Activated naive CD4-positive, alpha-beta T cell treated with anti-CD3 and anti-CD28 coated beads for 36 hours (primary cell): ENCODE data around the gene TBC1D22A. TPM values are rescaled to one million over a fixed set of nuclear protein-coding genes. Genes with fewer than 3 reads are reported as not detected.
"Not testable (repeated sequence)": the region's sequence is repeated elsewhere in the genome, so short reads cannot be mapped to it uniquely, and the experiment has no call there.

Source experiments
- CTCF ChIA-PET: fragments of 350-600 bp; sonication (Branson Sonifier 250); formaldehyde crosslinking; loops from one replicate; lab custom pipeline; 2021; ENCODE audit warnings: antibody characterized with exemption; lab: Charles Lee
- DNase-seq: peaks from one replicate; pipeline ENCODE4 v3.0.0-alpha.2; 2020
- H3K27ac Mint-ChIP-seq: one replicate; pipeline ENCODE4 v1.8.0; 2021; ENCODE audit warnings: mild to moderate bottlenecking, mixed read lengths
- H3K27me3 Mint-ChIP-seq: one replicate; pipeline ENCODE4 v1.8.0; 2021; ENCODE audit warnings: low read depth, mixed read lengths
- H3K36me3 Mint-ChIP-seq: one replicate; pipeline ENCODE4 v1.8.0; 2021; ENCODE audit warnings: low read depth, mixed read lengths
- H3K4me1 Mint-ChIP-seq: one replicate; pipeline ENCODE4 v1.8.0; 2021; ENCODE audit warnings: low read depth, mixed read lengths
- H3K4me3 Mint-ChIP-seq: one replicate; pipeline ENCODE4 v1.8.0; 2021; ENCODE audit warnings: mild to moderate bottlenecking, moderate library complexity, mixed read lengths
- H3K9me3 Mint-ChIP-seq: one replicate; pipeline ENCODE4 v1.8.0; 2021; ENCODE audit warnings: mixed read lengths
- intact Hi-C: fragments of 100-400 bp; cut with micrococcal nuclease; formaldehyde crosslinking; loops from one replicate; pipeline ENCODE4 v1.15.1; 2023
- total RNA-seq, 2 experiments: library from RNA; stranded (reverse); gene quantifications; one replicate each; pipeline ENCODE4 v1.2.3, GENCODE V29; 2021

TBC1D22A gene
- total RNA-seq, 2 experiments from 2014 or later, result 20.1 to 21.4 TPM

DNA sequence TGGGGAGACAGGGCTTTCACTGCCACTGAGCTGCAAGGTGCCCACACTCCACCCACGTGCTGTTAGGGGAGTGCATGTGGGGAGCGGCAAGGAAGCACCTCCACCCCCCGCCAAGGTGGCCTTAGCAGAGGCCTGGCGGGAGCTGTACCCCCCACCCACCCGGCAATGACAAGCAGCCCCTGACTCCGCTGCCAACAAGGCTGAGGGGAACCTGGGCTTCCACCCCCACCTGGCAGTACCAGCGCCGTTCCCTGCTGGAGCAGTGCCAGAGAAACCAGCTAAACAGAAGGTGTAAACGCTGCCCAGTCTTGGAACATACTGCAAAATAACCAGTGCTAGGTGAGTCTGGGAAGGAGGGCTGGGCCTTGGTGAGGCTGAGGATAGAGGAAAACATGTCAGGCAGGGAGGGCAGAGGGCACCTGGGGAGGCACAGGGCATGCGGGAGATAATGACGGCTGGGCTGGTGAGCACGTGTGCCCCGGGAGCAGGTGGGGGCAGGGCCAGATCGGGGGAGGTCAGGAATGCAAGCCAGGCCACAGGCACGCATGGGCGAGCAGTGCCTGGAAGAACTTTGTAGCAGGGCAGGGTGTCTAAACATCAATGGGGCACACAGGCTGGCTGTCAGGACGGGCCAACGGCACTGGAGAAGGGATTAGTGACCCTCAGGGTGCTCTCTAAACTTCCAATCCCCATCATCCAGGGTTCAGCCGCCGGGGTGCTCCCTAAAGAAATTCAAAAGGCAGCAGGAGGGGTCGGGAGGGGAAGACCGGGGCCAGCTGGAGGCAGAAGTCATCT is 31.0 kb upstream of the TBC1D22A start:
- H3K36me3 Mint-ChIP-seq, result peaks cover 9% of the 10 kb centered on the region
- DNase-seq, result no peak
- CTCF ChIA-PET, result interaction anchor here (1.1 to 1.5 kb wide), 2 partner anchors 68 to 71 kb away, joined by 3 to 6 read pairs; no protein-coding TSS in a partner anchor
- no peak overlapping the region for H3K4me3 Mint-ChIP-seq
- peak overlapping the region; percentile 53 for H3K27ac Mint-ChIP-seq
- intact Hi-C loops, result no loop called here
- peaks cover 62% of the 10 kb centered on the region for H3K4me1 Mint-ChIP-seq
- H3K27me3 Mint-ChIP-seq, result no peaks in the 10 kb centered on the region
- no peaks in the 10 kb centered on the region for H3K9me3 Mint-ChIP-seq

DNA sequence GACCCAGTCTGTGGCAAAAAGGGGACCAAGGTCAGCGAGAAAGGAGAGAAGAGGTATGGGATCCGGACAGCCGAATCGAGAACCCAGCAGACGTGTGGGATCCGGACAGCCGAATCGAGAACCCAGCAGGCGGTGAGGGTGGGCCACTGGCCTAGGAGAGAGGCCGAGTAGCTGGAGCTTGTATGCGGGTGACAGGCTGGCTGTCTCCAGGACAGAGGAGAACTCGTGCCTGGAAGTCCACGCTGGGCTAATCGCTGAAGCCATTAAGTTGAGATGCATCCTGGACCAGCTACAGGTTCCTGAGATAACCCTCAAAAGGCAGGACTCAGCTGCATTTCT is 30.4 kb upstream of the TBC1D22A start:
- H3K36me3 Mint-ChIP-seq, result peaks cover 9% of the 10 kb centered on the region
- peak overlapping the region; percentile 53 for H3K27ac Mint-ChIP-seq
- intact Hi-C loops, result no loop called here
- no peaks in the 10 kb centered on the region for H3K27me3 Mint-ChIP-seq
- CTCF ChIA-PET, result no interaction called here
- H3K9me3 Mint-ChIP-seq, result no peaks in the 10 kb centered on the region
- no peak overlapping the region for H3K4me3 Mint-ChIP-seq
- no peak for DNase-seq
- H3K4me1 Mint-ChIP-seq, result peaks cover 64% of the 10 kb centered on the region

DNA sequence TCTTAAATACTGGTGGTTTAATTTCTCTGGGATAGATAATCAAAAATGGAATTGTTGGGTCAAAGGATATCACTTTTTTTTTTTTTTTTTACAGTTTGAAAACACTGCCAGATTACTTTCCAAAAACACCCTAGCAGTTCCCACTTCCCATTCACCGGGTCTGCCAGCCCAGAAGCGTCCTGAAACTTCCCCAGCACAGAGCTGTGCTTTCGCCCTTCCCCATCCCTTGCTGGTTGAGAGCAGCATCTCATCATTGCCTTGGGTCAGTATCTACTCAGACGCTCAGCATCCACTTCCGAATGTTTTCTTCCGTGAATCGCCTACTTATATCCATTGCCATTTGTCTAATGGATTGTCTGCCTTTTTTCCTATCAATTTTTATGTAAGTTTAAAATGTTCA is 29.9 kb upstream of the TBC1D22A start:
- intact Hi-C loops, result no loop called here
- CTCF ChIA-PET, result no interaction called here
- DNase-seq, result no peak
- Mint-ChIP-seq H3K27me3 (no peaks in the 10 kb centered on the region), H3K4me3 (no peak overlapping the region), H3K9me3 (no peaks in the 10 kb centered on the region), H3K36me3 (peaks cover 10% of the 10 kb centered on the region), H3K27ac (no peak overlapping the region), H3K4me1 (peaks cover 66% of the 10 kb centered on the region)

DNA sequence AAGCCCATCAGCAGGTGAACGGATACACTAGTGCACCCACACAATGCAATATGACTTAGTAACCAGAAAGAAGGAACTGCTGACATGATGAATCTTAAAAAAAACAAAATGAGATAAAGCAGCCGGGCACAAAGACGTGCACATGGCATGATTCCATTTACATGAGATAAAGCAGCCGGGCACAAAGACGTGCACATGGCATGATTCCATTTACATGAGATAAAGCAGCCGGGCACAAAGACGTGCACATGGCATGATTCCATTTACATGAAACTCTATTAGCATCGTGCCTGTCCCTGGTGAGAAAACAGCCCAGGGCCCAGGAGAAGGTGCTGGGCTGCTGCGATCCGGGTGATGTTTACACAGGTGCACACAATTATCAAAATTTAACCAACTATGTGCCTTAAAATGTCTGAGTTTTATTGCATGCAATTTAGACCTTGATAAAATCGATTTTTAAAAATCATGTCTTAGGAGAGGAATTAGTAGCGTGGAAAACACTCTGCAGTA is 28.2 kb upstream of the TBC1D22A start:
- Mint-ChIP-seq H3K27ac (peak overlapping the region; percentile 27), H3K4me1 (peaks cover 63% of the 10 kb centered on the region), H3K36me3 (peaks cover 10% of the 10 kb centered on the region)
- H3K4me3 Mint-ChIP-seq, H3K27me3 Mint-ChIP-seq, intact Hi-C loops, DNase-seq, CTCF ChIA-PET, H3K9me3 Mint-ChIP-seq: not testable (repeated sequence)

DNA sequence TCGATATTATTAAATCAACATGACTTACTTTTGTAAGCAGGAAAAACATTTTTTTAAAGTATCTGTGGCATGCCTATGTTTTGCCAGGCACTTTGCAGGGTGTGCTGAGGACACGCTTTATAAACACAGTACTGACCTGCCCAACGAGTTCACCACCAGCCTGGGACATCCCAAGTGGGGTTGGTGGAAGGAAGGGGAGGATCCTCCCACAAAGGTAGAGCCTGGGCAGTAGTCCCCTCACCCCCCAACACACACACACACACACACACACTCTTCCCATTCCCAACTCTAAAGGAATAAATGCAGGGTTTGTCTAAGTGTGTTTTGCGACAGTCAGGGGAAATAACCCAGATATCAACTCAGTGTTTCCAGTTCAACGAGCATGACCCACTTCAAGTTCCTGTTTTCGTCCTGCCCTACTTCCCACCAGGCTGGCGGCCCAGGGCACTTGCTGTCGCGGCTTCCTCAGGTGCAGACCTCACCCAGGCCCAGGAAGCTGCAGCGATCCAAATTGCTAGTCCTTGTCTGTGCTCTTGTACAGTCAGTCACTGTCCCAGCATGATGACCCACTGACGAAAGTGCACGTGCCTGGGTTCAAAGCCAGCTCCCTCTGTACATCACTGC is 27.5 kb upstream of the TBC1D22A start:
- H3K4me1 Mint-ChIP-seq, result peaks cover 65% of the 10 kb centered on the region
- peak; percentile 72 for DNase-seq
- intact Hi-C loops, result loop anchor here (5.0 kb wide), 1 partner anchor 123 kb away; no protein-coding TSS in a partner anchor

DNA sequence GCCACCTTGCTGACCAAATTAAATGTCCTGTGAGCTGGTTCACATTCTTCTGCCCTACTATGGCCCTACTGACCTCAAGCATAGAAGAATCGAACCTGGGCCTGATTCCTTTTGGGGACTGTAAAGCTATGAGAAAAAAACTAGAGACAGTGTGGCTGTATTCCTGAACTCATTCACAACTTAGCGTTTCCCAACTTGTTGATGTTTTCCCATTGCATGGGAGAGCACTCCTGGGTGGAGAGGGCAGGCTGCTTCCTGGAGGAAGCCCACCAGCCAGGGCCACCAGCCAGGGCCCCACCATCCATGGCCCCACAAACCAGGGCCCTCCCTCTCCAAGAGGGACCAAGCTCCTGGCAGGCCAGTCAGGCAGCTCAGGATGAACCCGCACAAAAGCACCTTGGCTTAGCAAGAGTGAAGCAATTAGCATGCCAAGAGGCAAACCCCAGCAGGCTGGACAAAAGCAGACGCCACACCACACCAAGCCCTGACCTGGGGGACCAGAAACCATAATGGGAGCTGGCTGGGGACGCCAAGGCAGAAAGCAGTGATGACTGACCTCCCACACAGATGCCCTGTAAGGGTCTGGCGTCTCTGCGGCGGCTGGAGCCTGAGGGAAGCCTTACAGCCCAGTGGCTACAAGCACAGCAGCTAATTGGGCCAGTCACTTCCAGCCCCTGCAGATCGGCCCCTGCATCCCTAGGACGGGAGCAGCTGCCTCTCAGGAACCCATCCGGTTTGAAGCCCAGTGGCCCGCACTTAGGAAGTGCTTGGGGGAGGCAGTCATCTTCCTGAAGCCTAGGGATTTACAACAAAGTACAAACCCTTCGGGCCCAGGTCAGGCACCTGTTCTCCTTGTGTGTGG is 26.5 kb upstream of the TBC1D22A start:
- no peaks in the 10 kb centered on the region for H3K27me3 Mint-ChIP-seq
- CTCF ChIA-PET, result interaction anchor here (1.0 to 2.2 kb wide), 4 partner anchors 21 to 172 kb away, joined by 4 to 7 read pairs (median 6); no protein-coding TSS in a partner anchor
- peak overlapping the region; percentile 100 for H3K4me3 Mint-ChIP-seq
- peaks cover 10% of the 10 kb centered on the region for H3K36me3 Mint-ChIP-seq
- peak overlapping the region; percentile 99 for H3K27ac Mint-ChIP-seq
- H3K9me3 Mint-ChIP-seq, result no peaks in the 10 kb centered on the region
- intact Hi-C loops, result loop anchor here (1.0 to 5.0 kb wide), 3 partner anchors 55 to 173 kb away; no protein-coding TSS in a partner anchor
- H3K4me1 Mint-ChIP-seq, result peaks cover 58% of the 10 kb centered on the region
- no peak for DNase-seq

More for the DNA sequence above, 27.5 kb upstream of the TBC1D22A start:
- CTCF ChIA-PET, result interaction anchor here (1.0 to 2.2 kb wide), 4 partner anchors 22 to 171 kb away, joined by 4 to 7 read pairs (median 6); no protein-coding TSS in a partner anchor
- Mint-ChIP-seq H3K27me3 (no peaks in the 10 kb centered on the region), H3K4me3 (peak overlapping the region; percentile 100), H3K9me3 (no peaks in the 10 kb centered on the region), H3K36me3 (peaks cover 10% of the 10 kb centered on the region), H3K27ac (peak overlapping the region; percentile 78)

DNA sequence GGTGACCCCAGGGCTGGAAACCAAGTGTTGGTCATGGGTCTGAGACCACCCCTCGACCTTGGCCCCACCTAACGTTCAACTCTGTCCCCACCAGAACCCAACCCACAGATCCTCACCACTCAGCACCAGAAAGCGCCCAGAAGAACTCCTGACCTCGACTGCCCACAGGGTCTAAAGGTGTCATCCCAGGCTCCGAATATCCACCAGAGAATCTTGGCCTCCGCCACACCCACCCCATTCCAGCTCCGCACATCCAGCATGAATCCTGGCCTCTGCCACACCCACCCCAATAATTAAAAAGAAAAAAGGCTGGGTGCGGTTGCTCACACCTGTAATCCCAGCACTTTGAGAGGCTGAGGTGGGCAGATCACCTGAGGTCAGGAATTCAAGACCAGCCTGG is 25.7 kb upstream of the TBC1D22A start:
- CTCF ChIA-PET, result interaction anchor here (0.7 to 2.2 kb wide), 2 partner anchors 20 to 34 kb away, joined by 4 to 6 read pairs; no protein-coding TSS in a partner anchor
- Mint-ChIP-seq H3K27ac (peak overlapping the region; percentile 99), H3K4me3 (peak overlapping the region; percentile 100), H3K27me3 (no peaks in the 10 kb centered on the region), H3K9me3 (no peaks in the 10 kb centered on the region), H3K36me3 (peaks cover 8% of the 10 kb centered on the region), H3K4me1 (peaks cover 51% of the 10 kb centered on the region)
- intact Hi-C loops, result loop anchor here (1.0 to 5.0 kb wide), 4 partner anchors 55 to 174 kb away; no protein-coding TSS in a partner anchor
- DNase-seq, result no peak

DNA sequence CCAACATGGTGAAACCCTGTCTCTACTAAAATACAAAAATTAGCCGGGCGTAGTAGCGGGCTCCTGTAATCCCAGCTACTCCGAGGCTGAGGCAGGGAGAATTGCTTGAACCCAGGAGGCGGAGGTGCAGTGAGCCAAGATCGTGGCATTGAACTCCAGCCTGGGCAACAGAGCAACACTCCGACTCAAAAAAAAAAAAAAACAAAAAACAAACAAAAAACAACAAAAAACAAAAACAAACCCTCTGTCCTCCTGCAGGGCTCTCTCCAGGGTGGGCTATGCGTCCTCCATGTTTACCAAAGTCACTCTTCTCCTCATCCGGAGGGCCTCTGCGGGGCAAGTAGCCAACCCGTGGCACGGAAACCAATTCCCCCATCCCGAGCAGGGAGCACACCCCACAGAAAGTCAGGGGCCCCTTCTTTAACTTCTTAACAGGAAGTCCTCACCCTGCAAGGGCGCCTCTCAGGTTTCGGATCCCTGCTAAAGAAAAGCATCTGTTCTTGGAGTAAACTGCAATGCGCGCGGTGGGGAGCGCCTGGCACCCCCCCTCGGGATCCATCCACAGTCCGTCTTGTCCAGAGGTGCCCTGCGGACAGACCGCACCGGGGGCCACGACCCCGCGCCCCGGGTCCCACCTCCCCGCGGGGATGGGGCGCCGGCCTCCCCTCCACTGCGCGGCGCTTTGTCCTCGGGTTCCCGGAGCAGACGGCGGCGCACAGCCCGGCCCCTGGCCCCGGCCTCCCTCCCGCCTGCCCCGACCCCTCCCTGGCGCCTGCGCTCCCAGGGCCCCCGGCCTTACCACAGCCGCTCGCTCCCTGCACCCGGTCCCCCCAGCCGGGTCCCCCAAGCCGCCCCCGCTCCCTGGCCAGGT is 25.1 kb upstream of the TBC1D22A start:
- Mint-ChIP-seq H3K4me3 (peak overlapping the region; percentile 100), H3K27me3 (no peaks in the 10 kb centered on the region), H3K4me1 (peaks cover 46% of the 10 kb centered on the region), H3K9me3 (no peaks in the 10 kb centered on the region), H3K27ac (peak overlapping the region; percentile 99), H3K36me3 (peaks cover 8% of the 10 kb centered on the region)
- intact Hi-C loops, result loop anchor here (1.0 to 5.0 kb wide), 3 partner anchors 63 to 175 kb away; no protein-coding TSS in a partner anchor
- CTCF ChIA-PET, result interaction anchor here (0.7 kb wide), 1 partner anchor 35 kb away, joined by 4 read pairs; no protein-coding TSS in a partner anchor
- peak; percentile 76 for DNase-seq

DNA sequence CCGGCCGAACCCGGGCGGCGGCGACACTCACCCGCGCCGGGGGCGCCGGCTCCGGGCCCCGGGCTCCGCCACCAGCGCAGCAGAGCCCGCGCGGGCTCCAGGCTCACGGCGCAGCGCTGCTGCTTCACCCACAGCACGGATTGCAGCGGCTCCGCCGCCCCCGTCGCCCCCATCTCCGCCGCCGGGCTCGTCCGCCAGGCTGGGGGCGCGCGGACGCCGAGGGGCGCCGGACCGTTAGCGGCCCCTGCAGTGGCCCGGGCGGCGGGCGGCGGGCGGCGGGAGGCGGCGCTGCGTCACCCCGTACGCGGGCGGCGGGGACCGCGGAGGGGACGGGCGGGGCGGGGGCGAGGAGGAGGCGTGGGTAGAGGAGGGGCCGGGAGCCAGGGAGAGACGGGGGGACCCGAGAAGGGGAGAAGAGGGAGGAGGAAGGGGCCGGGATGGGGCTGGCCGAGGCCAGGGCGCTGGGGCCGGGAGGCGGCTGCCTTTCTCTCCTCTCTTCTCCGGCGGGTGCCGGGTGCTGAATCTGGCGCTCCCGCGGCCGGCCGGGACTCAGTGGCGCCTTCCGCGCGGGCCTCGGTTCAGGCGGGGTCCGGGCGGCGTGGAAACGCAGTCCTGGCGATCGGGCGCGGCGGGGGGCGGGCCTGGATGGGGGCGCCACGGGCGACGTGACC is 24.3 kb upstream of the TBC1D22A start, which contains the start of gene CERK:
Gene CERK, minus strand, starts transcription at position 277 of the 671 bp plus-strand sequence. Its CDS starts 104 bp downstream, at position 173.
- Mint-ChIP-seq H3K4me3 (peak within 1 kb of the TSS; percentile 100), H3K9me3 (peaks cover 6% of the 10 kb centered on the region), H3K27ac (peak within 1 kb of the TSS; percentile 99), H3K4me1 (peaks cover 40% of the 10 kb centered on the region), H3K36me3 (peaks cover 12% of the 10 kb centered on the region), H3K27me3 (no peaks in the 10 kb centered on the region)
- DNase-seq, result peak; percentile 72
- CTCF ChIA-PET, result interaction anchor here (1.2 to 3.4 kb wide), 5 partner anchors 12 to 64 kb away, joined by 5 to 23 read pairs (median 9); partner anchors contain the start of gene TBC1D22A
- intact Hi-C loops, result loop anchor here (1.0 to 5.0 kb wide), 4 partner anchors 64 to 175 kb away; no protein-coding TSS in a partner anchor

DNA sequence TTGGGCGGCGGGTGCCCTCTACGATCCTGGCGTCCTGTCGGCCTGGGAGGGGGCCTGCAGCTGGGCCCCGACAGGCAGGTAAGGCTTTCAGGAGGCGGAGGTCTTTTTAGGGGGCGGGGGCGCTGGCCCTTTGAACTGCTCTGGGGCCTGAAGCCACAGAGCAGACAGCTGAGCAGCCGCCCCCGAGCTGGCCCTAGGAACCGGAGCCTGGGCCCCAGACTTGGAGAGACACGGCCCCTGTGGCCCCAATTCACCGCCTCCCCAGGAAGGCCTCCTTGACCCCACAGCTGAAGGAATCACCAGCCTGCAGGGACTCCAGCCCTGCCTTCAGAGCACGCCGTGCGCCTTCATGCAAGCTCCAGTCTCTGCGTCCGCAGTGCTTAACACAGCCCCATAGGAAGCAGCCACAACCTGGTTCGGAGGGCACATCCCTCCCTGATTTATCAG is 23.8 kb upstream of the TBC1D22A start:
- Mint-ChIP-seq H3K4me1 (peaks cover 39% of the 10 kb centered on the region), H3K9me3 (peaks cover 10% of the 10 kb centered on the region), H3K27ac (peak overlapping the region; percentile 84), H3K27me3 (no peaks in the 10 kb centered on the region), H3K36me3 (peaks cover 12% of the 10 kb centered on the region), H3K4me3 (peak overlapping the region; percentile 83)
- no peak for DNase-seq
- CTCF ChIA-PET, result interaction anchor here (1.0 to 3.4 kb wide), 6 partner anchors 11 to 64 kb away, joined by 3 to 23 read pairs (median 8); partner anchors contain the start of gene TBC1D22A
- intact Hi-C loops, result loop anchor here (1.0 to 5.0 kb wide), 4 partner anchors 24 to 126 kb away; partner anchors contain the start of gene TBC1D22A
